Skeletal muscle tissue (tissue), 5 donors: ENCODE measurements around the gene GOLGA8G. TPM values are rescaled to one million over a fixed set of nuclear protein-coding genes. Genes with fewer than 3 reads are reported as not detected.
"Not testable (repeated sequence)": the region's sequence is repeated elsewhere in the genome, so short reads cannot be mapped to it uniquely, and the experiment has no call there.

Source experiments
- H3K27ac ChIP-seq: one replicate; pipeline ENCODE4 v1.7.0; 2013; ENCODE audit warnings: mild to moderate bottlenecking, low read depth, low read length, inconsistent platforms
- H3K27me3 ChIP-seq, 3 donors: one replicate each; pipeline ENCODE4 v1.7.0; 2013; ENCODE audit warnings: low read length in 3 of 3; ENCODE audit not compliant: control insufficient read depth in 3 of 3, insufficient read depth in 3 of 3
- H3K36me3 ChIP-seq, 3 donors: one replicate each; pipeline ENCODE4 v1.7.0; 2013; ENCODE audit warnings: low read length in 3 of 3; ENCODE audit not compliant: control insufficient read depth in 3 of 3, insufficient read depth in 3 of 3
- H3K4me1 ChIP-seq, 3 donors: one replicate each; pipeline ENCODE4 v1.7.0; 2013; ENCODE audit warnings: low read length in 3 of 3, mild to moderate bottlenecking in 3 of 3; ENCODE audit not compliant: control insufficient read depth in 3 of 3, insufficient read depth in 3 of 3
- H3K4me3 ChIP-seq, 3 donors: one replicate each; pipeline ENCODE4 v1.7.0; 2013; ENCODE audit warnings: low read length in 3 of 3
- H3K9ac ChIP-seq, 3 donors: one replicate each; pipeline ENCODE4 v1.7.0; 2013; ENCODE audit warnings: low read length in 3 of 3, mild to moderate bottlenecking in 3 of 3, moderate library complexity in 2 of 3, low read depth in 1 of 3
- H3K9me3 ChIP-seq, 3 donors: one replicate each; pipeline ENCODE4 v1.7.0; 2013; ENCODE audit warnings: low read length in 3 of 3; ENCODE audit not compliant: control insufficient read depth in 3 of 3
- small RNA-seq: library from RNA; depleted of rRNA; stranded (forward); fragments of <200 nt; gene quantifications from one replicate; pipeline ENCODE3, GENCODE V24; 2014
- total RNA-seq: library from RNA; depleted of rRNA; stranded (reverse); fragments of >200 nt; gene quantifications from one replicate; pipeline ENCODE4 v1.2.3, GENCODE V29; 2014
- donor health status: Osteomylitis.

GOLGA8G gene
- not detected for total RNA-seq

GRCh38 chr15:28532954-28533353, at the start of gene GOLGA8G:
Gene GOLGA8G, minus strand, starts transcription at chr15:28532971. Its CDS starts 62 bp downstream, at chr15:28532909.
- H3K9ac ChIP-seq, H3K27me3 ChIP-seq, H3K4me1 ChIP-seq, H3K4me3 ChIP-seq, H3K27ac ChIP-seq, H3K9me3 ChIP-seq, H3K36me3 ChIP-seq: not testable (repeated sequence)

- H3K27ac ChIP-seq, H3K4me1 ChIP-seq, H3K36me3 ChIP-seq, H3K9me3 ChIP-seq, H3K27me3 ChIP-seq, H3K4me3 ChIP-seq, H3K9ac ChIP-seq: not testable (repeated sequence)
Measured at GRCh38 chr15:28573351-28573750, 40.6 kb upstream of the GOLGA8G start.

- H3K9me3 ChIP-seq, H3K9ac ChIP-seq, H3K4me3 ChIP-seq, H3K27me3 ChIP-seq, H3K36me3 ChIP-seq, H3K27ac ChIP-seq, H3K4me1 ChIP-seq: not testable (repeated sequence)
Measured at GRCh38 chr15:28553268-28553667, 20.5 kb upstream of the GOLGA8G start, which contains the start of gene GOLGA6L25. Gene GOLGA6L25, plus strand, starts transcription at chr15:28553568. Its CDS starts 61 bp downstream, at chr15:28553629.

- H3K36me3 ChIP-seq, H3K27ac ChIP-seq, H3K4me3 ChIP-seq, H3K4me1 ChIP-seq, H3K27me3 ChIP-seq, H3K9ac ChIP-seq, H3K9me3 ChIP-seq: not testable (repeated sequence)
Measured at GRCh38 chr15:28515208-28515607, 17.6 kb downstream of the GOLGA8G start.

- not testable (repeated sequence) for H3K27me3 ChIP-seq, H3K4me1 ChIP-seq, H3K9ac ChIP-seq, H3K4me3 ChIP-seq, H3K36me3 ChIP-seq, H3K27ac ChIP-seq, H3K9me3 ChIP-seq
Measured at GRCh38 chr15:28514128-28514527, 18.6 kb downstream of the GOLGA8G start.

GRCh38 chr15:28508217-28508889, 24.4 kb downstream of the GOLGA8G start:
- H3K9ac ChIP-seq, H3K27me3 ChIP-seq, H3K4me3 ChIP-seq, H3K4me1 ChIP-seq, H3K36me3 ChIP-seq, H3K27ac ChIP-seq, H3K9me3 ChIP-seq: not testable (repeated sequence)

GRCh38 chr15:28481340-28481739, 51.4 kb downstream of the GOLGA8G start:
- H3K9me3 ChIP-seq, H3K9ac ChIP-seq, H3K27me3 ChIP-seq, H3K36me3 ChIP-seq, H3K27ac ChIP-seq, H3K4me3 ChIP-seq, H3K4me1 ChIP-seq: not testable (repeated sequence)

Small RNAs within 50 kb of the gene (small RNA-seq; reads per million reads assigned to genes)
- gene AC138749.2 = not detected
- not detected for gene AC138749.4
- not detected for gene AC138749.5
- gene MIR4509-3 = not detected
- not detected for gene RF00017

Other genes with a start within 250 kb of the GOLGA8G start
- gene HERC2, start 210.8 kb downstream of the GOLGA8G start, total RNA-seq = 56.4 TPM
- not detected for gene GOLGA6L24, start 174.9 kb downstream of the GOLGA8G start, total RNA-seq
- gene GOLGA8F, start 154.3 kb downstream of the GOLGA8G start, total RNA-seq = not detected
- gene GOLGA6L25, start 20.6 kb upstream of the GOLGA8G start, total RNA-seq = not detected
- 1.0 TPM for gene GOLGA8M, start 179.4 kb upstream of the GOLGA8G start, total RNA-seq